SIG-M5 (cell line): Measurements from ENCODE around the gene RBM4.

ENCODE experiments used
- DNase-seq: peaks from one replicate; lab custom pipeline; 2025; lab: John Stamatoyannopoulos, UW

RBM4 gene

GRCh38 chr11:66653123-66653522 is 14.6 kb downstream of the RBM4 start:
- DNase-seq: no peak

DNA sequence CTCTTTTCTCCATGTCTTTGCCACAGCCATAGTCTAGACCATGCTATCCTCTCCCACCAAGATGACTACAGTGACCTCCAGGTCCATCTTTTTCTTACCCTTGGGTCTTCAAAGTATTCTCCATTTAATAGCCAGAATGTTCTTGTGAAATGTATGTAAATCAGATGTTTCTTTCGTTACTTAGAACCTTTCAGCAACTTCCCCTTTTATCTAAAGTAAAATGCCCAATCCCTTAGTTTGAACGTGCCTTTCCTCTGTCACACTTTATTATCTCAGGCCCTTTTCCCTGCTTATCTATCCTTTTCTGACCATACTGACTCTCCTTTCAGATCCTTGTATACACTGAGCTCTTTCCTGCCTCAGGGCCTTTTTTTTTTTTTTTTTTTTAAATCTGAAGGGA is 21.3 kb downstream of the RBM4 start:
- DNase-seq: no peak

GRCh38 chr11:66663741-66664296 is 25.3 kb downstream of the RBM4 start:
- DNase-seq: no peak

GRCh38 chr11:66665369-66665768 is 26.9 kb downstream of the RBM4 start:
- DNase-seq: no peak

DNA sequence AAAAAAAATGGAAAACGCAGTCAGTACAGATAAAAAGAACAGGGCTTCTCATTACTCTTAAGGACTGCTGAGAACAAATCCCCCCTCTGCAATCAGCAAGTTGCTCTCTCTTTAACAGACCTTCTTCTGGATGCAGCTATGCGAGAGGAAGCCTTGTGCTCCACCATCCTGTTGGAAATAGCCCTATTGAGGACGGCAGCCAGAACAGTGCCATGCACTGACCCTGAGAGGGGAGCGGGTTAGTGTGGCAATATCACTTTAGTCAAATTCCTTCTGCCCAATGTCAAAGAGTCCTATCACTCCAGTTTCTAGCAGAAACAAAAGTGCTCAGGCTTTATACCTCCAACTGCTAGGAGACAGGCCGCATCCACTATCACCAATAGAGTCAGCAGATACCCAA is 32.3 kb downstream of the RBM4 start:
- no peak for DNase-seq

GRCh38 chr11:66674964-66675602 is 36.6 kb downstream of the RBM4 start:
- DNase-seq: no peak

DNA sequence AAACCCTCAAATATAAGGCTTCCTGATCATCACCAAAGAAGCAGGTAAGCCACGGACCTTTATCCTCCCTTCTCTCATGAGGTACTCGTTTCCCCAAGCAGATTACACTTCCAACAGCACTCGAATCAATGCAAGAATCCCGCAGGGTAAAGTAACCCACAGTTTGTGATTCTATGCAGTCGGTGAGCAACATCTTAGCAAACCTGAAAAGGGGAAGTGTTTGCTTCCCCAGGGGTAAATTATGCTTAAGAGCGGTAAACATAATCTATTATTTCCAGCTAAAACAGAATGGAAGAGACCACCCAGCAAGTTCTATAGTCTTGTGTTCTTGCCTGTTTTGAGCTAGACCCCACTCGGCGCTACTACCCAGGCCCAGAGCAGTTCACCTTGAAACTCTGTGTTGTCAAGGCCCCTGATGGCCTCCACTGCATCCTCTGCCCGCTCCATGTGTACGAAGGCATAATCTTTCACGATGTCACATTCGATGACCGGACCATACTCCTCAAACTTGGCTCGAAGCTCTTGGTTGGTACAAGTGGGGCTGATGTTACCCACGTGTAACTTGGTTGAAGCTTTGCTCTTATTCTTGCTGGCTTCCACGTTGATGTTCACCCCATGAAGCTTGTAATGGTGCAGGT is 37.9 kb downstream of the RBM4 start:
- DNase-seq: no peak

GRCh38 chr11:66676931-66677598 is 38.6 kb downstream of the RBM4 start:
- DNase-seq: no peak

DNA sequence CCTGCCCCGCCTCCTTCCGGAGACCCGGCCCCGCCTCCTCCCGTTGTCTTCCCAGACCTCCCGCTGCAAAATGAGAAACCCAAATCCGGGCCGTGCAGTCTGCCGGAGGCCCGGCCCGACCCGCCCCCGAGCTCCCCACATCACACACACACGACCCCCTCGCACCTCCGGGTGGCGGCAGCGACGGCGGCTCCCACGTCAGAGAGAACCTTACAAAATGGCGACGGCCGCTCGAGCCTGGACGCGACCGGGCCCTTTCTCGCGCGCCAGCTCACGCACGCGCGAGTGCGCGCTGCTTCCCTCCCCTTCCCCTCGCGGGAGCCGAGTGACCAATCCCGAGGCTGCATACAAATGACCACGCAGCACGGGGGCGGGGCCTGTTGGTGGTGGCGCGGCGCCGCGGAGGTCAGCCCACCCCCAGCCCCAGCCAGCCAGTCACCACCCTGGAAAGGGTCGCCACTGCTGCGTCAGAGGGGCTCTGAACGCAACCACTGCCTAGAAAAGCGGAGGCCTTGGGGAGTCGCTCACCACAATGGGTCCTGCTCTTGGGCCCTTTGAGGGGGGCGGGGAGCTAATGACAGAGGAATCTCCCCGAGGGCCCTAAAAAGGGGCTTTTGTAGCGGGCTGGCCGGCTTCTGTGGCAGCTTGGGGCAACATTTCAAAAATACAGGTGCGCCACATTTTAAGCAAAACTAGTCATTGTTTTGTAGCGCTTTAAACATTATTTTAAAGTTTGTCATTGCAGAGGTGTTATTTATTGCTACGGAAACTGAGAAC is 39.3 kb downstream of the RBM4 start, which contains the start of gene RBM4B:
Gene RBM4B, minus strand, starts transcription at position 289 of the 777 bp plus-strand sequence. CDS start 808 bp downstream, outside the sequence.
- peak; percentile 28 for DNase-seq

GRCh38 chr11:66680966-66681645 is 42.6 kb downstream of the RBM4 start:
- DNase-seq: no peak

- DNase-seq: no peak
Observed at GRCh38 chr11:66683877-66684276, 45.4 kb downstream of the RBM4 start.

- DNase-seq: no peak
Observed at GRCh38 chr11:66684635-66685034, 46.1 kb downstream of the RBM4 start.

DNA sequence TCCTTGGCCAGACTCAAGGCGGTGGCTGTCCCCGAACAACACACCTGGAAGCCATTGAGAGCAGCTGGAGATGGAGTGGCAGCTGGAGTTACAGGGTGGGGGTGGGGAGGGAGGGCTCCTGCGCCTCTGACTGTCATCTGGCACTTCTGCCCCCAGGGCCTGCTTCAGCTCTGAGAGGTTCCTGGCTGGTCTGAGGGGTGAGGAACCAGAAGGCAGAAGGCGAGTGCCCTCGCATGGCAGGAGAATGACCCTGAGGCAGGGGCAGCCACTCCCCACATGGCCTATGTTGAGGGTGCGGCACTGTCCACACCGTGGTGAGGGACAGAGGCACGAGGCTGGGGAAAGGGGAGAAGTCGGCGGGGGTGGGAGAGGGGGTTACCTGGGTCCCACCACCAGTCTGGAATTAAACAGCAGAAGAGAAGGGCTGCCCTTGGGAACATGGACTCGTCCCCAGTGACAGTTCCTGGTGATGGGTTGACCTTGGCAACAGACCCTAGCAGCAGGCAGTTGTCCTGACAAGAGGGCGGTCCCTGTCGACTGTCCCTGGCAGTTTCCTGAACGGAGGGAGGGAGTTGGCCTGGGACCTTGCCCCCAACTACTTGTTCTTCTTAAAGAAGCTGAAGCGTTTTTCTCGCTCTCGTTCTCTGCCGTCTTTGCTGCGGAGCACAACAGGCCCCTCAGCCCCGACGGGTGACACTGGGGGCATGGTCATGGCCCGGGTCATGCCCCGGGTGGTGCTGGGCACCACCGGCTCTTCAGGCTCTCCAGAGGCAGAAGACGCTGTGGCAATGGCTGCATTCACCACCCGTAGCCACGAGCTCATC is 47.0 kb downstream of the RBM4 start:
- DNase-seq: no peak

GRCh38 chr11:66686100-66686785 is 47.7 kb downstream of the RBM4 start:
- DNase-seq: no peak

- no peak for DNase-seq
Observed at GRCh38 chr11:66686801-66687750, 48.6 kb downstream of the RBM4 start.

DNA sequence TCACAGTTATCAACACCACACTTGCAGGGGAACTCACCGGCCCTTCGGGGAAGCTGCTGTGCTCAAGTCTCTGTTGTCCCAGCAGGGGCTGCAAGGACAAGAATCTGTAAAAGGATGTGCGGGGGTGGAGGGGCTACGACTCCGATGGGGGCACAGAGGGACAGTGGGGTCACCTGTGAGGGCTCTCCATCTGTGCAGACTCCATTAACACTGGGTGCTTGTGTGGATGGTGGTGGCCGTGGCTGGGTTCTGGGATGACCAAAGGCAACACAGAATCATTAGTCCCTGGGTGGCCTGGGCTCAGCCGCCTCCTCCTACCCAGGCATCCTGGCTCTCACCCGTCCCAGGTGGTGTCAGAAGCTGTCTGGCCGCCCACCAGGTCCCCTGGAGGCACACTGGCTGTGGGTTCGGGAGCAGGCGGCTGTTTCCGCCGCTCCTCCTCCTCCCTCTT is 49.4 kb downstream of the RBM4 start:
- no peak for DNase-seq

GRCh38 chr11:66688561-66689534 is 50.3 kb downstream of the RBM4 start:
- no peak for DNase-seq
